Renal pelvis (tissue), 4 donors: ENCODE results near the gene IRS2. TPM values are rescaled to one million over a fixed set of nuclear protein-coding genes. Genes with fewer than 3 reads are reported as not detected.

ENCODE experiments used
- DNase-seq: peaks from one replicate; pipeline ENCODE4 v3.0.0-alpha.2; 2013
- polyA plus RNA-seq, 3 donors: library from polyadenylated mRNA; unstranded; fragments of 120-200 nt; gene quantifications; one replicate each; pipeline ENCODE4 v1.2.1, GENCODE V29; 2013; ENCODE audit not compliant: insufficient read length in 3 of 3

The IRS2 gene
- polyA plus RNA-seq, 3 donors, result 11.2 to 12.3 (median 12.0) TPM

- DNase-seq, result no peak
These were observed 24.6 kb upstream of the IRS2 start for GRCh38 chr13:109810761-109811510.

GRCh38 chr13:109809216-109809932 lies 23.0 kb upstream of the IRS2 start:
- DNase-seq, result no peak

- DNase-seq, result no peak
These were observed 21.0 kb upstream of the IRS2 start for GRCh38 chr13:109807345-109807744.

- DNase-seq, result no peak
These were observed 18.3 kb upstream of the IRS2 start for GRCh38 chr13:109804654-109805053.

- no peak for DNase-seq
These were observed 17.4 kb upstream of the IRS2 start for GRCh38 chr13:109803825-109804224.

GRCh38 chr13:109802936-109803335 lies 16.6 kb upstream of the IRS2 start:
- DNase-seq, result no peak

- no peak for DNase-seq
These were observed 8.6 kb upstream of the IRS2 start for GRCh38 chr13:109795011-109795410.

GRCh38 chr13:109794095-109794494 lies 7.7 kb upstream of the IRS2 start:
- no peak for DNase-seq

GRCh38 chr13:109792416-109793059 lies 6.2 kb upstream of the IRS2 start:
- DNase-seq, result no peak

GRCh38 chr13:109790942-109791605 lies 4.7 kb upstream of the IRS2 start:
- no peak for DNase-seq

GRCh38 chr13:109790086-109790485 lies 3.7 kb upstream of the IRS2 start:
- DNase-seq, result no peak

GRCh38 chr13:109789262-109789661 lies 2.9 kb upstream of the IRS2 start:
- no peak for DNase-seq

- no peak for DNase-seq
These were observed 2.2 kb upstream of the IRS2 start for GRCh38 chr13:109788372-109789111.

- no peak for DNase-seq
These were observed 962 bp upstream of the IRS2 start for GRCh38 chr13:109787135-109787954.

GRCh38 chr13:109785892-109786450 lies 412 bp downstream of the IRS2 start:
- no peak for DNase-seq

GRCh38 chr13:109785141-109785891 lies 1.1 kb downstream of the IRS2 start:
- DNase-seq, result no peak

- DNase-seq, result peak; percentile 77
These were observed 1.7 kb downstream of the IRS2 start for GRCh38 chr13:109784590-109785140.

GRCh38 chr13:109783815-109784589 lies 2.4 kb downstream of the IRS2 start:
- DNase-seq, result no peak

- DNase-seq, result no peak
These were observed 3.0 kb downstream of the IRS2 start for GRCh38 chr13:109783447-109783814.
